Suprapubic skin (tissue), 4 donors: ENCODE measurements around the gene VCAM1. TPM values are rescaled to one million over a fixed set of nuclear protein-coding genes. Genes with fewer than 3 reads are reported as not detected.
"Not testable (repeated sequence)": the region's sequence is repeated elsewhere in the genome, so short reads cannot be mapped to it uniquely, and the experiment has no call there.

Experiments
- DNase-seq, 2 donors: peaks; one replicate each; pipeline ENCODE4 v3.0.0-alpha.2; 2019; ENCODE audit warnings: low spot score in 2 of 2
- H3K27ac ChIP-seq: fragments of 200-600 bp; sonication (generic); one replicate; pipeline ENCODE4 v1.5.1; 2019
- H3K27me3 ChIP-seq: fragments of 200-600 bp; sonication (generic); one replicate; pipeline ENCODE4 v1.5.1; 2019
- H3K36me3 ChIP-seq: fragments of 200-600 bp; sonication (generic); one replicate; pipeline ENCODE4 v1.5.1; 2019
- H3K4me1 ChIP-seq: fragments of 200-600 bp; sonication (generic); one replicate; pipeline ENCODE4 v1.5.1; 2019
- H3K4me3 ChIP-seq: fragments of 200-600 bp; sonication (generic); one replicate; pipeline ENCODE4 v1.5.1; 2019; ENCODE audit warnings: mild to moderate bottlenecking
- H3K9me3 ChIP-seq: fragments of 200-600 bp; sonication (generic); one replicate; pipeline ENCODE4 v1.5.1; 2019
- CTCF ChIP-seq, 2 donors: fragments of 200-600 bp in 1 of 2; fragments of 450-650 bp in 1 of 2; sonication (generic) in 1 of 2; IDR thresholded peaks; one replicate each; pipeline ENCODE4 v1.5.1; 2016 to 2019; ENCODE audit warnings: antibody characterized with exemption in 2 of 2, mild to moderate bottlenecking in 1 of 2, moderate library complexity in 1 of 2
- EP300 ChIP-seq: sonication (generic); formaldehyde crosslinking; IDR thresholded peaks from one replicate; pipeline ENCODE4 v1.6.1; 2017; ENCODE audit warnings: antibody characterized with exemption
- POLR2A ChIP-seq, 2 donors: fragments of 450-650 bp; IDR thresholded peaks; one replicate each; pipeline ENCODE4 v1.6.1; 2017; ENCODE audit warnings: antibody characterized with exemption in 2 of 2, mild to moderate bottlenecking in 2 of 2, moderate library complexity in 2 of 2
- POLR2AphosphoS5 ChIP-seq, 3 donors: sonication (generic); formaldehyde crosslinking; IDR thresholded peaks; one replicate each; pipeline ENCODE4 v1.6.1; 2017; ENCODE audit warnings: antibody characterized with exemption in 3 of 3
- WGBS: methylation state at CpG from one replicate; pipeline ENCODE4 v1.1.5; 2018; 5-methylcytosine and 5-hydroxymethylcytosine counted together
- total RNA-seq, 4 donors: library from RNA; depleted of rRNA; stranded (reverse); fragments of >200 nt; gene quantifications; one replicate each; pipeline ENCODE4 v1.1.0, GENCODE V29; 2016

The VCAM1 gene
- total RNA-seq, 4 donors from 2014 or later, result 0.34 to 2.5 (median 1.5) TPM

- Histone ChIP-seq H3K27me3 (no peaks in the 10 kb centered on the region), H3K9me3 (no peaks in the 10 kb centered on the region), H3K27ac (no peak overlapping the region), H3K4me3 (no peak overlapping the region), H3K36me3 (no peaks in the 10 kb centered on the region), H3K4me1 (no peaks in the 10 kb centered on the region)
- no peak for DNase-seq
- WGBS, result 83% methylated on average over 1 of the region's 1 CpG
- TF ChIP-seq POLR2AphosphoS5 (IDR thresholded peaks at IDR 0.05), result no peak
- no peak for TF ChIP-seq EP300
- TF ChIP-seq POLR2A (IDR thresholded peaks at IDR 0.05), result no peak
- TF ChIP-seq CTCF (IDR thresholded peaks at IDR 0.05), result no peak
These were observed 12.7 kb upstream of the VCAM1 start for GRCh38 chr1:100706856-100707255.

- Histone ChIP-seq H3K4me3 (no peak overlapping the region), H3K4me1 (no peaks in the 10 kb centered on the region), H3K9me3 (no peaks in the 10 kb centered on the region), H3K27ac (no peak overlapping the region), H3K36me3 (no peaks in the 10 kb centered on the region), H3K27me3 (no peaks in the 10 kb centered on the region)
- DNase-seq, result no peak
- WGBS, result 49% methylated on average over 2 of the region's 2 CpGs
- TF ChIP-seq POLR2A (IDR thresholded peaks at IDR 0.05) (no peak), EP300 (no peak), CTCF (IDR thresholded peaks at IDR 0.05) (no peak), POLR2AphosphoS5 (IDR thresholded peaks at IDR 0.05) (no peak)
These were observed 11.0 kb upstream of the VCAM1 start for GRCh38 chr1:100708476-100709062.

- Histone ChIP-seq H3K4me3 (no peak overlapping the region), H3K36me3 (no peaks in the 10 kb centered on the region), H3K27me3 (no peaks in the 10 kb centered on the region), H3K9me3 (no peaks in the 10 kb centered on the region), H3K4me1 (no peaks in the 10 kb centered on the region), H3K27ac (no peak overlapping the region)
- 79% methylated on average over 1 of the region's 1 CpG for WGBS
- DNase-seq, result no peak
- no peak for TF ChIP-seq POLR2A (IDR thresholded peaks at IDR 0.05)
- no peak for TF ChIP-seq POLR2AphosphoS5 (IDR thresholded peaks at IDR 0.05)
- no peak for TF ChIP-seq CTCF (IDR thresholded peaks at IDR 0.05)
- TF ChIP-seq EP300, result no peak
These were observed 8.4 kb upstream of the VCAM1 start for GRCh38 chr1:100710906-100711682.

- H3K27ac ChIP-seq, H3K27me3 ChIP-seq, H3K36me3 ChIP-seq, H3K4me1 ChIP-seq, H3K4me3 ChIP-seq, DNase-seq, H3K9me3 ChIP-seq: not testable (repeated sequence)
- 86% methylated on average over 15 of the region's 15 CpGs for WGBS
These were observed 6.5 kb upstream of the VCAM1 start for GRCh38 chr1:100713027-100713426.

GRCh38 chr1:100713626-100714025, 5.9 kb upstream of the VCAM1 start:
- WGBS, result 74% methylated on average over 3 of the region's 3 CpGs
- no peak for DNase-seq

More at GRCh38 chr1:100713626-100714025, 5.9 kb upstream of the VCAM1 start:
- H3K9me3 ChIP-seq, result no peaks in the 10 kb centered on the region
- TF ChIP-seq CTCF (IDR thresholded peaks at IDR 0.05), result no peak
- no peak for TF ChIP-seq EP300
- TF ChIP-seq POLR2AphosphoS5 (IDR thresholded peaks at IDR 0.05), result no peak
- TF ChIP-seq POLR2A (IDR thresholded peaks at IDR 0.05), result no peak
- H3K36me3 ChIP-seq, result no peaks in the 10 kb centered on the region
- H3K4me3 ChIP-seq, result no peak overlapping the region
- H3K27ac ChIP-seq, result no peak overlapping the region
- H3K27me3 ChIP-seq, result no peaks in the 10 kb centered on the region
- H3K4me1 ChIP-seq, result no peaks in the 10 kb centered on the region
